ENCODE results near the gene KRTAP10-5.

DNA sequence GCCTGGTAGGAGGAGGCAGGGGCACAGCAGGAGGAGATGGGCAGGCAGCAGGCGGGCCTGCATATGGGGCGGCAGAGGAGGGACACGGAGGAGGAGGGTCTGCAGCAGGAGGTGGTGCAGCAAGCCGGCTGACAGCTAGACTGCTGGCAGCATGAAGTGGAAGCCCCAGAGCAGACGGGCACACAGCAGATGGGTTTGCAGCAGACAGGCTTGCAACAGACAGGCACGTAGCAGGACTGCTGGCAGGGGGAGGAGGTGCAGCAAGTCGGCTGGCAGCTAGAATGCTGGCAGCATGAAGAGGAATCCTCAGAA is 615 bp downstream of the KRTAP10-5 start:
- no peak for TF ChIP-seq ISL1 (CRISPR knock-in tag; IDR thresholded peaks at IDR 0.05)
- TF ChIP-seq CSDC2 (CRISPR knock-in tag; IDR thresholded peaks at IDR 0.05) = no peak
- TF ChIP-seq PPARA (CRISPR knock-in tag; IDR thresholded peaks at IDR 0.05; ENCODE audit: borderline replicate concordance) = no peak
- TF ChIP-seq BACH2 (CRISPR knock-in tag; IDR thresholded peaks at IDR 0.05; ENCODE audit: borderline replicate concordance) = no peak
- no peak for TF ChIP-seq ARNTL (CRISPR knock-in tag; IDR thresholded peaks at IDR 0.05; ENCODE audit: borderline replicate concordance, low read depth)
- no peak for TF ChIP-seq GLIS3 (CRISPR knock-in tag; IDR thresholded peaks at IDR 0.05)
- TF ChIP-seq, protein P1, sequence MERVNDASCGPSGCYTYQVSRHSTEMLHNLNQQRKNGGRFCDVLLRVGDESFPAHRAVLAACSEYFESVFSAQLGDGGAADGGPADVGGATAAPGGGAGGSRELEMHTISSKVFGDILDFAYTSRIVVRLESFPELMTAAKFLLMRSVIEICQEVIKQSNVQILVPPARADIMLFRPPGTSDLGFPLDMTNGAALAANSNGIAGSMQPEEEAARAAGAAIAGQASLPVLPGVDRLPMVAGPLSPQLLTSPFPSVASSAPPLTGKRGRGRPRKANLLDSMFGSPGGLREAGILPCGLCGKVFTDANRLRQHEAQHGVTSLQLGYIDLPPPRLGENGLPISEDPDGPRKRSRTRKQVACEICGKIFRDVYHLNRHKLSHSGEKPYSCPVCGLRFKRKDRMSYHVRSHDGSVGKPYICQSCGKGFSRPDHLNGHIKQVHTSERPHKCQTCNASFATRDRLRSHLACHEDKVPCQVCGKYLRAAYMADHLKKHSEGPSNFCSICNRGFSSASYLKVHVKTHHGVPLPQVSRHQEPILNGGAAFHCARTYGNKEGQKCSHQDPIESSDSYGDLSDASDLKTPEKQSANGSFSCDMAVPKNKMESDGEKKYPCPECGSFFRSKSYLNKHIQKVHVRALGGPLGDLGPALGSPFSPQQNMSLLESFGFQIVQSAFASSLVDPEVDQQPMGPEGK (CRISPR knock-in tag; IDR thresholded peaks at IDR 0.05; ENCODE audit: borderline replicate concordance) = no peak
- no peak for TF ChIP-seq ZC3H10 (CRISPR knock-in tag; IDR thresholded peaks at IDR 0.05)
- TF ChIP-seq, protein P2, sequence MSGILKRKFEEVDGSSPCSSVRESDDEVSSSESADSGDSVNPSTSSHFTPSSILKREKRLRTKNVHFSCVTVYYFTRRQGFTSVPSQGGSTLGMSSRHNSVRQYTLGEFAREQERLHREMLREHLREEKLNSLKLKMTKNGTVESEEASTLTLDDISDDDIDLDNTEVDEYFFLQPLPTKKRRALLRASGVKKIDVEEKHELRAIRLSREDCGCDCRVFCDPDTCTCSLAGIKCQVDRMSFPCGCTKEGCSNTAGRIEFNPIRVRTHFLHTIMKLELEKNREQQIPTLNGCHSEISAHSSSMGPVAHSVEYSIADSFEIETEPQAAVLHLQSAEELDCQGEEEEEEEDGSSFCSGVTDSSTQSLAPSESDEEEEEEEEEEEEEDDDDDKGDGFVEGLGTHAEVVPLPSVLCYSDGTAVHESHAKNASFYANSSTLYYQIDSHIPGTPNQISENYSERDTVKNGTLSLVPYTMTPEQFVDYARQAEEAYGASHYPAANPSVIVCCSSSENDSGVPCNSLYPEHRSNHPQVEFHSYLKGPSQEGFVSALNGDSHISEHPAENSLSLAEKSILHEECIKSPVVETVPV (CRISPR knock-in tag; IDR thresholded peaks at IDR 0.05) = no peak
- TF ChIP-seq, protein P3, sequence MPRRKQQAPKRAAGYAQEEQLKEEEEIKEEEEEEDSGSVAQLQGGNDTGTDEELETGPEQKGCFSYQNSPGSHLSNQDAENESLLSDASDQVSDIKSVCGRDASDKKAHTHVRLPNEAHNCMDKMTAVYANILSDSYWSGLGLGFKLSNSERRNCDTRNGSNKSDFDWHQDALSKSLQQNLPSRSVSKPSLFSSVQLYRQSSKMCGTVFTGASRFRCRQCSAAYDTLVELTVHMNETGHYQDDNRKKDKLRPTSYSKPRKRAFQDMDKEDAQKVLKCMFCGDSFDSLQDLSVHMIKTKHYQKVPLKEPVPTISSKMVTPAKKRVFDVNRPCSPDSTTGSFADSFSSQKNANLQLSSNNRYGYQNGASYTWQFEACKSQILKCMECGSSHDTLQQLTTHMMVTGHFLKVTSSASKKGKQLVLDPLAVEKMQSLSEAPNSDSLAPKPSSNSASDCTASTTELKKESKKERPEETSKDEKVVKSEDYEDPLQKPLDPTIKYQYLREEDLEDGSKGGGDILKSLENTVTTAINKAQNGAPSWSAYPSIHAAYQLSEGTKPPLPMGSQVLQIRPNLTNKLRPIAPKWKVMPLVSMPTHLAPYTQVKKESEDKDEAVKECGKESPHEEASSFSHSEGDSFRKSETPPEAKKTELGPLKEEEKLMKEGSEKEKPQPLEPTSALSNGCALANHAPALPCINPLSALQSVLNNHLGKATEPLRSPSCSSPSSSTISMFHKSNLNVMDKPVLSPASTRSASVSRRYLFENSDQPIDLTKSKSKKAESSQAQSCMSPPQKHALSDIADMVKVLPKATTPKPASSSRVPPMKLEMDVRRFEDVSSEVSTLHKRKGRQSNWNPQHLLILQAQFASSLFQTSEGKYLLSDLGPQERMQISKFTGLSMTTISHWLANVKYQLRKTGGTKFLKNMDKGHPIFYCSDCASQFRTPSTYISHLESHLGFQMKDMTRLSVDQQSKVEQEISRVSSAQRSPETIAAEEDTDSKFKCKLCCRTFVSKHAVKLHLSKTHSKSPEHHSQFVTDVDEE (CRISPR knock-in tag; IDR thresholded peaks at IDR 0.05) = no peak
- no peak for TF ChIP-seq RARB (CRISPR knock-in tag; IDR thresholded peaks at IDR 0.05)
